Inferior parietal cortex (tissue), 1 donor: ENCODE data around the gene HMGCR.

ENCODE experiments used
- DNase-seq: peaks from one replicate; pipeline ENCODE4 v3.0.0-alpha.2; 2016; ENCODE audit errors: extremely low spot score

The HMGCR gene

GRCh38 chr5:75381456-75381855 lies 44.4 kb downstream of the HMGCR start:
- no peak for DNase-seq

DNA sequence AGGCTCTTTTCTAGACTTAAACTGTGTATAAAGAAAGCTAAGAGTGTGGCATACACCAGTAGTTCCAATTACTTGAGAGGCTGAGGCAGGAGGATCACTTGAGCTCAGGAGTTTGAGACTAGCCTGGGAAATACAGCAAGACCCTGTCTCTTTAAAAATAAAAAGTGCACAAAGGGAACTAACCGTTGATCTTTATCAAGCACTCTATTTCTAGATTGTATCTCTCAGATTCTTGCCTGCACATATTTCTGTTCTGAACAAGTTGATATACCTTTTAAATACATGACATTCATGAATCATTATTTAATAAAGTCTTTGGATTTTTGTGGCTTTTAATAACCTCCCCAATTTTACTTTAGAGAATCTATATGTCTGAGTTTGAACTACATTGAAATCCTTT lies 47.2 kb downstream of the HMGCR start:
- DNase-seq: no peak

- no peak for DNase-seq
Observed at GRCh38 chr5:75387806-75388205, 50.8 kb downstream of the HMGCR start.

GRCh38 chr5:75389430-75389829 lies 52.4 kb downstream of the HMGCR start:
- DNase-seq: no peak

DNA sequence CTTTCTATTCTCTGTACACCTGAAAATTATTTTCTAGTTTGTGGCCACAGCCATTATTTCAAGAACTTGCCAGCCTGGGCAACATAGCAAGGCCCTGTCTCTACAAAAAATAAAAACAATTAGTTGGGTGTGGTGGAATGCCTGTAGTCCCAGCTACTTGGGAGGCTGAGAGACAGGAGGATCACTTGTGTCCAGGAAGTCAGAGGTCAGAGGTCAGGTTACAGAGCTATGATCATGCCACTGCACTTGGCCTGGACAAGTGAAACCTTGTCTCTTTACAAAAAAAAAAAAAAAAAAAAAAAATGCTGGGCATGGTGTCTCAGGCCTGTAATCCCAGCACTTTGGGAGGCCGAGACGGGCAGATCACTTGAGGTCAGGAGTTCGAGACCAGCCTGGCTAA lies 58.3 kb downstream of the HMGCR start:
- DNase-seq: no peak

GRCh38 chr5:75405296-75405695 lies 68.3 kb downstream of the HMGCR start:
- no peak for DNase-seq
